Measurements from ENCODE around the gene FHIT.

FHIT gene

GRCh38 chr3:59894425-59895121, 1356.7 kb downstream of the FHIT start:
- no peak overlapping the region for H3K4me3 ChIP-seq (ENCODE audit: low read depth, low read length)
- no peak for TF ChIP-seq CTCF (conservative IDR thresholded peaks at IDR 0.05; ENCODE audit: low read depth, low read length)
- no peak for DNase-seq (ENCODE audit: low read depth)

GRCh38 chr3:59890639-59891038, 1360.6 kb downstream of the FHIT start:
- no peak for TF ChIP-seq CTCF (conservative IDR thresholded peaks at IDR 0.05; ENCODE audit: low read depth, low read length)
- no peak overlapping the region for H3K4me3 ChIP-seq (ENCODE audit: low read depth, low read length)
- DNase-seq (ENCODE audit: low read depth): no peak

GRCh38 chr3:59886790-59887189, 1364.5 kb downstream of the FHIT start:
- no peak for DNase-seq (ENCODE audit: low read depth)
- no peak overlapping the region for H3K4me3 ChIP-seq (ENCODE audit: low read depth, low read length)
- TF ChIP-seq CTCF (conservative IDR thresholded peaks at IDR 0.05; ENCODE audit: low read depth, low read length): no peak

GRCh38 chr3:59885899-59886400, 1365.3 kb downstream of the FHIT start:
- TF ChIP-seq CTCF (conservative IDR thresholded peaks at IDR 0.05; ENCODE audit: low read depth, low read length): no peak
- DNase-seq (ENCODE audit: low read depth): no peak

GRCh38 chr3:59885101-59885500, 1366.2 kb downstream of the FHIT start:
- no peak for DNase-seq (ENCODE audit: low read depth)
- no peak overlapping the region for H3K4me3 ChIP-seq (ENCODE audit: low read depth, low read length)
- TF ChIP-seq CTCF (conservative IDR thresholded peaks at IDR 0.05; ENCODE audit: low read depth, low read length): no peak

More at GRCh38 chr3:59885899-59886400, 1365.3 kb downstream of the FHIT start:
- H3K4me3 ChIP-seq (ENCODE audit: low read depth, low read length): no peak overlapping the region

- no peak for DNase-seq (ENCODE audit: low read depth)
- TF ChIP-seq CTCF (conservative IDR thresholded peaks at IDR 0.05; ENCODE audit: low read depth, low read length): no peak
- H3K4me3 ChIP-seq (ENCODE audit: low read depth, low read length): no peak overlapping the region
Observed at GRCh38 chr3:59884409-59884808, 1366.8 kb downstream of the FHIT start.

GRCh38 chr3:59882746-59883145, 1368.5 kb downstream of the FHIT start:
- TF ChIP-seq CTCF (conservative IDR thresholded peaks at IDR 0.05; ENCODE audit: low read depth, low read length): no peak
- DNase-seq (ENCODE audit: low read depth): no peak
- H3K4me3 ChIP-seq (ENCODE audit: low read depth, low read length): no peak overlapping the region
